Subcutaneous abdominal adipose tissue (tissue), 5 donors: ENCODE measurements around the gene OR6S1.
"Not testable (repeated sequence)": the region's sequence is repeated elsewhere in the genome, so short reads cannot be mapped to it uniquely, and the experiment has no call there.

Source experiments
- H3K27ac ChIP-seq: one replicate; pipeline ENCODE4 v1.7.0; 2013; ENCODE audit warnings: low read depth, mild to moderate bottlenecking, inconsistent platforms, low read length, moderate library complexity
- H3K27me3 ChIP-seq, 5 donors: one replicate each; pipeline ENCODE4 v1.7.0; 2013; ENCODE audit warnings: low read length in 5 of 5, inconsistent platforms in 1 of 5; ENCODE audit not compliant: control insufficient read depth in 5 of 5, insufficient read depth in 4 of 5
- H3K36me3 ChIP-seq, 5 donors: one replicate each; pipeline ENCODE4 v1.7.0; 2013; ENCODE audit warnings: low read length in 5 of 5; ENCODE audit not compliant: control insufficient read depth in 5 of 5, insufficient read depth in 5 of 5
- H3K4me1 ChIP-seq, 5 donors: one replicate each; pipeline ENCODE4 v1.7.0; 2013; ENCODE audit warnings: low read length in 5 of 5, mild to moderate bottlenecking in 3 of 5, moderate library complexity in 1 of 5; ENCODE audit not compliant: control insufficient read depth in 5 of 5, insufficient read depth in 5 of 5
- H3K4me3 ChIP-seq, 5 donors: one replicate each; pipeline ENCODE4 v1.7.0; 2013; ENCODE audit warnings: low read length in 5 of 5, low read depth in 1 of 5
- H3K9ac ChIP-seq, 5 donors: one replicate each; pipeline ENCODE4 v1.7.0; 2013; ENCODE audit warnings: low read length in 5 of 5, mild to moderate bottlenecking in 4 of 5, moderate library complexity in 3 of 5
- H3K9me3 ChIP-seq, 5 donors: one replicate each; pipeline ENCODE4 v1.7.0; 2013; ENCODE audit warnings: low read length in 5 of 5; ENCODE audit not compliant: control insufficient read depth in 5 of 5
- donor health status: healthy.
- donor health status: healthy.
- donor health status: healthy.
- donor health status: healthy.
- donor health status: healthy.

OR6S1 gene

DNA sequence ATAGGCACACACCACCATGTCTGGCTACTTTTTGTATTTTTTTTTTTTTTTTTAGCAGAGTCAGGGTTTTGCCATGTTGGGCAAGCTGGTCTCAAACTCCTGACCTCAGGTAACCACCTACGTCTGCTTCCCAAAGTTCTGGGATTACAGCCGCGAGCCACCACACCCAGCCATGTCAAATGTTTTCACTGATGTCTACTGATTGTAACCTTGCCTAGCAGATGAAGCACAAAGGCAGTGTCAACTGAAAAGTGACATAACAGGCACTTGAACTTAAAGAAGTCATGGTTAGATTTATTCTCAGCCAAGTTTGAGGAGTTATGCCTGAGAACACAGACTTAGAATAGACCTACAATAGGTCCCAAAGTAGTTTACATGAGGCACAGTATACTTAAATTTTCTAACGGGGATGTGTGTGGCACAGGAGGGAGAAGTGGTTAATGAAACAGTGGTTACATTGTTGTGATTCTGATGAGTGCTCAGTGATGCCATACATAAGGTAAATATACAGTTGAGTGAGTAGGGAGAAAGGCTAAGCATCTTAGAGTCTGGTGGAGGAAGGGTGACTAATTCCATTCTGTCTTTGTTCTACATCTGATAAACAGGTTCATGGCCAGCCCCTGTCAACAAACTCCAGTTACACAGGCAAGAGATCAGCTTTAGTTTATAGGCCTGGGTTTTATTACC is 30.2 kb upstream of the OR6S1 start:
- Histone ChIP-seq H3K9ac (no peak overlapping the region), H3K4me1 (no peaks in the 10 kb centered on the region), H3K4me3 (no peak overlapping the region), H3K36me3 (no peaks in the 10 kb centered on the region), H3K27me3 (peaks cover 0 to 9% (median 3%) of the 10 kb centered on the region in 5 donors), H3K9me3 (no peaks in the 10 kb centered on the region), H3K27ac (no peak overlapping the region)

DNA sequence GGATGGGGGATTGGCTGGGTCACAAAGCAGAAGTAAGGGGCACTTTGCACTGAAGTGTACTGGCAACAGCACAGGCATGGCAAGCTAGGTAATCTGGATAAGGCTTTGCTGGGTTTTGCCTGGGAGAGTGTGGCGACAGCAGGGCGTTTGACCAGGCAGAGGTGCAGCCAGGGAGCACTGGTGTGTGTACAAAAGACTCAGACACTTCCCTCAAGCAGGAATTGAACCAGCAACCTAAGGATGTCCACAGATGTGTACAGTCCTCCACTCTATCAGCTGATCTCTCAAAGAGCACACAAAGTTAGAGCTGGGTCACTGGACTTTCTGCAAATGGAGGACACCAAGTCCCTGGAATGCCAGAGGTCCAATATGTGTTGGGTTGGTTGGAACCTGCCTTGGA is 27.5 kb upstream of the OR6S1 start:
- no peaks in the 10 kb centered on the region for H3K36me3 ChIP-seq
- H3K27ac ChIP-seq: no peak overlapping the region
- H3K9me3 ChIP-seq: no peaks in the 10 kb centered on the region
- H3K27me3 ChIP-seq: peaks cover 0 to 6% (median 0%) of the 10 kb centered on the region in 5 donors
- no peak overlapping the region for H3K9ac ChIP-seq
- H3K4me3 ChIP-seq: no peak overlapping the region
- H3K4me1 ChIP-seq: peaks cover 0 to 2% (median 0%) of the 10 kb centered on the region in 5 donors

DNA sequence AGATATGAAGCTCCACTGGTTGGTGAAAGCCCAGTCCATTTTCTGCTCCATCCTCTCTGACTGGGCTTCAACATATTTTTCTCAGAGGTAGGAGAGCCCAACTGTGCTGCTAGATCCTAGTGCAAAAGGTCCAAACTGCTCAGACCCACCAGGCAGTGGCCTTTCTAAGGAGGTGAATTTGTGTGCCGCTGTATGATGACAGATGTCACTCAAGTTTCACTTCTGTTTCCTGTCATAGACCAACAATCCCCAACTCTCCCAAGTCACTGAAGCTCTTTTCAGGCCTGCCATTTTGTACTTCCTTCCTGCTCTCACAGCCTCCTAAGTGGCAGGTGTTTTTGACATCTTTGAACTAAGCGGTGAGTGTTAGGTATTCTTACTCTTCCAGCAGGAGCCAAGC is 26.5 kb upstream of the OR6S1 start:
- Histone ChIP-seq H3K9me3 (no peaks in the 10 kb centered on the region), H3K4me1 (peaks cover 7 to 12% (median 10%) of the 10 kb centered on the region in 5 donors), H3K27me3 (peaks cover 0 to 13% (median 3%) of the 10 kb centered on the region in 5 donors), H3K9ac (no peak overlapping the region), H3K36me3 (no peaks in the 10 kb centered on the region), H3K4me3 (no peak overlapping the region), H3K27ac (no peak overlapping the region)

DNA sequence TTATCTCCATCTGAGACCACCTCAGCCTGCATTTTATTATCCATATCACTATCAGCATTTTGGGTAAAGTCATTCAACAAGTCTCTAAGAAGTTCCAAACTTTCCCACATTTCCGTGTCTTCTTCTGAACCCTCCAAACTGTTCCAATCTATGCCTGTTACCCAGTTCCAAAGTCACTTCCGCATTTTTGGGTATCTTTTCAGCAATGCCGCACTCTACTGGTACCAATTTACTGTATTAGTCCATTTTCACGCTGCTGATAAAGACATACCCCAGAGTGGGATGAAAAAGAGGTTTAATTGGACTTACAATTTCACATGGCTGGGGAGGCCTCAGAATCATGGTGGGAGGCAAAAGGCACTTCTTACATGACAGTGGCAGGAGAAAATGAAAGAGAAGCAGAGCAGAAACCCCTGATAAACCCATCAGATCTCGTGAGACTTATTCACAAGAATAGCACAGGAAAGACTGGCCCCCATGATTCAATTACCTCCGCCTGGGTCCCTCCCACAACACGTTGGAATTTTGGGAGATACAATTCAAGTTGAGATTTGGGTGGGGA is 25.0 kb upstream of the OR6S1 start:
- peaks cover 0 to 14% (median 3%) of the 10 kb centered on the region in 5 donors for H3K27me3 ChIP-seq
- not testable (repeated sequence) for H3K4me3 ChIP-seq, H3K27ac ChIP-seq

DNA sequence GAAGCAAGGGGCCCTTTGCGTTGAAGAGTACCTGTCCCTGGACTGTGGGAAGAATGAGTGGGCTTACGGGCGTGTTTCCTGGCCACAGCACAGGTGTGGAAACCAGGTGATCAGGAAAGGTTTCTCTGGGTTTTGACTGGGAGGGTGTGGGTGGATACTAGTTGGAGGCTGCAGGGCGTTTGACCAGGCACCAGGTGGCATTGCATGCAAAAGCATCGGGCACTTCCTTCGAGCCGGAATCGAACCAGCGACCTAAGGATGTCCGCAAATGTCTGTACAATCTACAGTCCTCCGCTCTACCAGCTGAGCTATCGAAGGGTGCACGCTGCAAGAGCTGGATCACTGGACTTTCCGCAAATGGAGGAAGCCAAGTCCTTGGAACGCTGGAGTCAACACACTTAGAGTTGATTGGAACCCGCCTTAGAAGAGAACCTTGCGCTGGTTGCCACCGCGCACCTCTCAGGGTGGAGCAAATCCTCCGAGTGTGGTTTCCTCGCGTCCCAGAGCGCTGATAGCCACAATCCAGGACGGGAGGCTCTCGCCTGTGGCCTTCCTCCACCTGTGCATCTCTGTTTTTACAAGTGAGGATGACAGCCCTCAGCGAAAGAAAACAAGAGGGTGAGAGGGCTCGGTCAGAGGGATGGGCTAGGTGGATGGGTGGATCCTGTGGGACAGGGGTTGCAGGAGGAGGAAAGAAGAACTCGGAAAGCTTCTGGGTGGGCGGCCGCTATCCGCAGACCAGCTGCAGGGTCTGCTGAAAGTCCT is 21.7 kb upstream of the OR6S1 start:
- Histone ChIP-seq H3K9me3 (no peaks in the 10 kb centered on the region), H3K27me3 (peaks cover 7 to 37% (median 15%) of the 10 kb centered on the region in 5 donors), H3K4me3 (peak overlapping the region; percentile 19 to 65 (median 55)), H3K4me1 (peaks cover 7 to 14% (median 10%) of the 10 kb centered on the region in 5 donors), H3K27ac (no peak overlapping the region), H3K36me3 (no peaks in the 10 kb centered on the region), H3K9ac (no peak overlapping the region)

More for the DNA sequence above, 25.0 kb upstream of the OR6S1 start:
- not testable (repeated sequence) for H3K36me3 ChIP-seq, H3K9me3 ChIP-seq, H3K9ac ChIP-seq
- H3K4me1 ChIP-seq: peaks cover 7 to 14% (median 10%) of the 10 kb centered on the region in 5 donors

DNA sequence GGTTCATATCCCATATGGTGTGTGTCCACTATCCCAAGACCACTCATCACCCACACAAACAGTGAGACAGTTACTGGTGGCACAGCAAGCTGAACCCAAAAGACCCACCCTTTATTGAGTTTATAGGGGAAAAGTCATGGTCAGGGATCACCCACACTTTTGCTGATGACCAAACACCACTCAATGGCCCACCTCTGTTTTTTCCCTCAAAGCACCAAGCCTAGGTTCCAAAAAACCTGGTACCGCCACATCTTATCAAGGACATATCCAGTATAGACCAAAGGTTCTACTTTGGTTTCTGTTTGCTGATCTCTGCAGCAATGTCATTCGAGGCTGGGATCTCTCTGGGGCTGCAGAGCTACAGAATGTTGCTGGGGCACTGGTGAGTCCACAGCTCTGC is 19.7 kb upstream of the OR6S1 start:
- Histone ChIP-seq H3K4me1 (peaks cover 7 to 14% (median 10%) of the 10 kb centered on the region in 5 donors), H3K9me3 (no peaks in the 10 kb centered on the region), H3K27me3 (peaks cover 8 to 52% (median 34%) of the 10 kb centered on the region in 5 donors), H3K4me3 (no peak overlapping the region), H3K9ac (no peak overlapping the region), H3K36me3 (no peaks in the 10 kb centered on the region), H3K27ac (no peak overlapping the region)

DNA sequence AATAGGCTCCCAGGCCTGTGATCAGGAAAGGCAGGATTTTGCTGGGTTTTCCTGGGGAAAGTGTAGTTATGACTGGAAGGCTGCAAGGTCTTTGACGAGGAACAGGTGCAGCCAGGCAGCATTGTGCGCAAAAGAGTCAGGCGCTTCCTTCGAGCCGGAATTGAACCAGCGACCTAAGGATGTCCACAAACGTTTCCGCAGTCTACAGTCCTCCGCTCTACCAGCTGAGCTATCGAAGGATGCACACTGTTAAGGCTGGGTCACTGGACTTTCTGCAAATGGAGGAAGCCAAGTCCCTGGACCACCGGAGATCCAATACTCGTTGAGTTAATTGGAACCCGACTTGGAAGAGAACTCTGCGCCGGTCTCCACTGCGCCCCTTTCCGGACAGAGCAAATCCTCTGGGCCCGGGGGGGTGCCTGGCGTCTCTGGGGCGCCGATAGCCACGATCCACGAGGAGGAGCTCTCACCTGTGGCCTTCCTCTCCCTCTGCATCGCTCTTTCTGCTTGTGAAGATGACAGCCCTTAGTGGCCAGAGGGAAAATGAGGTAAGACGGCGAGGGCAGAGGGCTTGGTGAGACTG is 18.4 kb upstream of the OR6S1 start:
- Histone ChIP-seq H3K27ac (no peak overlapping the region), H3K27me3 (peaks cover 8 to 62% (median 43%) of the 10 kb centered on the region in 5 donors), H3K9me3 (no peaks in the 10 kb centered on the region), H3K36me3 (no peaks in the 10 kb centered on the region), H3K4me1 (peaks cover 7 to 14% (median 10%) of the 10 kb centered on the region in 5 donors), H3K9ac (no peak overlapping the region), H3K4me3 (no peak overlapping the region)

DNA sequence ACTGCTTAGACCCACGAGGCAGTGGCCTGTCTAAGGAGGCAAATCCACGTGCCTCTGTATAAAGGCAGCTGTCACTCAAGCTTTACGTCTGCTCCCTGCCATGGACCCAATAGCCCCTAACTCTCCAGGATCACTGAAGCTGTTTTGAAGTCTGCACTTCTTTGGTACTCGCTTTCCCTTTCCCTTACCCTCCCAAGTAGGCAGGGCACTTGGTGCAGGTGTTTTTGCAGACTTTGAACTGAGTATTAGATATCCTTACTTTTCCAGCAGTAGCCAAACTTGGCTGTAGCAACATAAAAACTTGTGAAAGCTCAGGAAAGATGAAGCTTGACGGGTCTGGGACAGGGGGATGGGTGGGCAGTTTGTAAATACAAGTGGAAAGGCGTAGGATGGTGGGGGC is 17.8 kb upstream of the OR6S1 start:
- Histone ChIP-seq H3K36me3 (no peaks in the 10 kb centered on the region), H3K9me3 (no peaks in the 10 kb centered on the region), H3K27ac (no peak overlapping the region), H3K9ac (no peak overlapping the region), H3K4me3 (no peak overlapping the region), H3K4me1 (peaks cover 7 to 14% (median 10%) of the 10 kb centered on the region in 5 donors), H3K27me3 (peaks cover 8 to 62% (median 43%) of the 10 kb centered on the region in 5 donors)

DNA sequence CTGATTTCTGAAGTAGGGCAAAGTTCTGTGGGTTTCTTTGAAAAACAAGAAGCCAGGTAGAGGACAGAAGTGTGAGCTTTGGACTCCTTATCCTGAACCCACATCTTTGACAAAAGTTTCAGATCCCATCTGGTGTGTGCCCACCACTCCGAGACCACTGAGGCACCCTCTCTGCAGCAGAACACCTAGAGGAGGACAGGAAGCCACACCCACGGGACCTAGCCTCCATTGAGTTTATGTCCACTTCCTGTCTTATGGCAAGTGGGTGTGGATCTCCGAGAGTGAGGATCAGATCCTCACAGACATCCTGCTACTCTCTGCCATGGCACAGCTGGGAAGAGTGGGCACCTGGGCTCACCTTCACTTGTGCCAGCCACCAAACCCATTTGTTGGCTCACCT is 16.8 kb upstream of the OR6S1 start:
- Histone ChIP-seq H3K27ac (no peak overlapping the region), H3K27me3 (peaks cover 18 to 64% (median 46%) of the 10 kb centered on the region in 5 donors), H3K36me3 (no peaks in the 10 kb centered on the region), H3K9ac (no peak overlapping the region), H3K4me1 (peaks cover 2 to 5% (median 5%) of the 10 kb centered on the region in 5 donors), H3K9me3 (no peaks in the 10 kb centered on the region), H3K4me3 (no peak overlapping the region)
